Measurements from ENCODE around the gene OR2Z1. TPM values are rescaled to one million over a fixed set of nuclear protein-coding genes. Genes with fewer than 3 reads are reported as not detected.

The OR2Z1 gene
- total RNA-seq, 2 donors from 2014 or later: not detected

- H3K9ac ChIP-seq (ENCODE audit: low read depth in 2 of 2, low read length in 2 of 2): no peak overlapping the region
- intact Hi-C loops (cut with DNase I): no loop called here
- TF ChIP-seq CTCF (IDR thresholded peaks at IDR 0.05): no peak
- H3K27me3 ChIP-seq: no peaks in the 10 kb centered on the region
- H3K27ac ChIP-seq: no peak overlapping the region
- DNase-seq: no peak
- no peaks in the 10 kb centered on the region for H3K36me3 ChIP-seq
- H3K9me3 ChIP-seq: no peaks in the 10 kb centered on the region
- no peak overlapping the region for H3K4me3 ChIP-seq
- H3K4me1 ChIP-seq: no peaks in the 10 kb centered on the region
These were observed 32.5 kb upstream of the OR2Z1 start for GRCh38 chr19:8688930-8689329.

GRCh38 chr19:8690753-8691539 lies 30.5 kb upstream of the OR2Z1 start:
- intact Hi-C loops (cut with DNase I): no loop called here
- no peaks in the 10 kb centered on the region for H3K27me3 ChIP-seq
- no peak overlapping the region for H3K9ac ChIP-seq (ENCODE audit: low read depth in 2 of 2, low read length in 2 of 2)
- H3K27ac ChIP-seq: no peak overlapping the region
- H3K9me3 ChIP-seq: no peaks in the 10 kb centered on the region
- no peaks in the 10 kb centered on the region for H3K36me3 ChIP-seq
- TF ChIP-seq CTCF (IDR thresholded peaks at IDR 0.05): no peak
- H3K4me3 ChIP-seq: no peak overlapping the region
- H3K4me1 ChIP-seq: no peaks in the 10 kb centered on the region
- DNase-seq: no peak

DNA sequence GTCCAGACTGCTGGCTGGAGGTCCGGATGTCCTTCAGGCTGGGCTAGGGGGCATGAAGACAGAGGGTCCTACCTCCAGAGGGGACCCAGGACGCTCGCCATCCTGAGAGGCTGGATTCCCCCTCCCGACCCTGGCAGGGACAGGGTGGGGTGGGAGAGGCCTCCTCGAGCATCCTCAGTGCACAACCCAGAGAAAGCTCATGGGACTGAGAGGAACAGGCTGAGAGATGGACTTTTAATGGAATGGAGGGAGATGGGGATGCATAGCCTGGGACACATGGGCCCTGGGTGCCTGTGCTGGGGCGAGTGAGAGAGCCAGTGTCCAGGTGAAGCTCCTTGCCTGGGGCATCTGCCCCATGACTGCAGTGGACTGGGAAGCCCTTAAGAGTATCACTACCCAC lies 25.9 kb upstream of the OR2Z1 start:
- TF ChIP-seq CTCF (IDR thresholded peaks at IDR 0.05): no peak
- intact Hi-C loops (cut with DNase I): no loop called here
- H3K9ac ChIP-seq (ENCODE audit: low read depth in 2 of 2, low read length in 2 of 2): no peak overlapping the region
- H3K4me3 ChIP-seq: no peak overlapping the region
- no peaks in the 10 kb centered on the region for H3K36me3 ChIP-seq
- no peak overlapping the region for H3K27ac ChIP-seq
- H3K27me3 ChIP-seq: peaks cover 5% of the 10 kb centered on the region
- no peaks in the 10 kb centered on the region for H3K4me1 ChIP-seq
- no peak for DNase-seq
- H3K9me3 ChIP-seq: no peaks in the 10 kb centered on the region

DNA sequence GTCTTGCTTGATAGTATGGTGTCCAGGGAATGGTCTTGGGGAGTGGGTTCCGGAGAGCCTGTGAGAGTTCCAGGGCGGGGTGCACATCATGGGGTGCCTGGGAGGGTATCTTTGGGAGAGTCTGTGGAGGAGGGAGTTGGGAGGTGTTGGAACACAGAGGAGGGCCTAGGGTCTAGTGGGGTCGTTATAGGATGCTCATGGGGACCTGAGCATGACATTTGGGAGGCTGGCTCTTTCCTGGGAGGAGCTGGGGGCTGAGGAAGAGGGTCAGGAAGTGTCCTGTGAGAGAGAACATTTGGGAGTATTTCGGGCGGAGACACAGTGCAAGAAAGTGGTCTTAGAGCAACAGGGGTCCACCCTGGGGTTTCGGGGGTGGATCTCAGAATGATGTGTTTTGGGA lies 25.5 kb upstream of the OR2Z1 start:
- intact Hi-C loops (cut with DNase I): no loop called here
- Histone ChIP-seq H3K4me1 (no peaks in the 10 kb centered on the region), H3K9me3 (no peaks in the 10 kb centered on the region), H3K36me3 (no peaks in the 10 kb centered on the region), H3K4me3 (no peak overlapping the region), H3K27me3 (peaks cover 5% of the 10 kb centered on the region), H3K9ac (ENCODE audit: low read depth in 2 of 2, low read length in 2 of 2) (no peak overlapping the region), H3K27ac (no peak overlapping the region)
- no peak for DNase-seq
- TF ChIP-seq CTCF (IDR thresholded peaks at IDR 0.05): no peak

GRCh38 chr19:8696993-8697392 lies 24.4 kb upstream of the OR2Z1 start:
- Histone ChIP-seq H3K9me3 (no peaks in the 10 kb centered on the region), H3K9ac (ENCODE audit: low read depth in 2 of 2, low read length in 2 of 2) (no peak overlapping the region), H3K4me1 (no peaks in the 10 kb centered on the region), H3K4me3 (no peak overlapping the region), H3K27me3 (peaks cover 5% of the 10 kb centered on the region), H3K27ac (no peak overlapping the region), H3K36me3 (no peaks in the 10 kb centered on the region)
- intact Hi-C loops (cut with DNase I): no loop called here
- no peak for TF ChIP-seq CTCF (IDR thresholded peaks at IDR 0.05)
- no peak for DNase-seq
